SH-SY5Y (cell line): ENCODE measurements around the gene TSPEAR.

Experiments
- GATA2 ChIP-seq: IDR thresholded peaks from 2 replicates; pipeline ENCODE4 v1.6.1; 2011; ENCODE audit warnings: mild to moderate bottlenecking, low read depth, low read length
- GATA3 ChIP-seq: IDR thresholded peaks from 2 replicates; pipeline ENCODE4 v1.6.1; 2011; ENCODE audit warnings: low read depth, mild to moderate bottlenecking, low read length, moderate library complexity

- TF ChIP-seq GATA2: no peak
- no peak for TF ChIP-seq GATA3
These were observed 255.0 kb downstream of the TSPEAR start for GRCh38 chr21:44456214-44456914.
